Measurements from ENCODE around the gene OR6S1.

OR6S1 gene, protein sequence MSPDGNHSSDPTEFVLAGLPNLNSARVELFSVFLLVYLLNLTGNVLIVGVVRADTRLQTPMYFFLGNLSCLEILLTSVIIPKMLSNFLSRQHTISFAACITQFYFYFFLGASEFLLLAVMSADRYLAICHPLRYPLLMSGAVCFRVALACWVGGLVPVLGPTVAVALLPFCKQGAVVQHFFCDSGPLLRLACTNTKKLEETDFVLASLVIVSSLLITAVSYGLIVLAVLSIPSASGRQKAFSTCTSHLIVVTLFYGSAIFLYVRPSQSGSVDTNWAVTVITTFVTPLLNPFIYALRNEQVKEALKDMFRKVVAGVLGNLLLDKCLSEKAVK

DNA sequence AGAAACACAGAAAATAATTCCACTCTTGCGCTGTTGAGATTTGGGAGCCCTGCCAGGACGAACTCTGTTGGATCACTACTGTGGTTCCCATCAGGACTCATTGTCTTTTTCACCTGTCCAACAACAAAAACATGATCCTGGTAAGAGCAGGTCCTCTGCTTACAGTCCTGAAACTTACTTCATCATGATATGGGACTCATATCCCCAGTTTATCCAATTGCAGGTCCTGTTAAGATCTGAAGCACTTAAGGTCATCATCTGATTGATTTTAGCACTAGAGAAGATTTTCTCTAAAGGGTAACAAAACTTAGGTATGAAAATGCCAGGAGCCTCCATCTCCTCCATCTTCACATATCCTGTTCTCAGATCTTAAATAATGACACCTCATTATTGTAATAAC, at the start of gene OR6S1:
TSS of gene OR6S1 (minus strand) at position 101 of the 400 bp plus-strand sequence. CDS start at position 101, 0 bp downstream.
- DNase-seq = no peak

DNA sequence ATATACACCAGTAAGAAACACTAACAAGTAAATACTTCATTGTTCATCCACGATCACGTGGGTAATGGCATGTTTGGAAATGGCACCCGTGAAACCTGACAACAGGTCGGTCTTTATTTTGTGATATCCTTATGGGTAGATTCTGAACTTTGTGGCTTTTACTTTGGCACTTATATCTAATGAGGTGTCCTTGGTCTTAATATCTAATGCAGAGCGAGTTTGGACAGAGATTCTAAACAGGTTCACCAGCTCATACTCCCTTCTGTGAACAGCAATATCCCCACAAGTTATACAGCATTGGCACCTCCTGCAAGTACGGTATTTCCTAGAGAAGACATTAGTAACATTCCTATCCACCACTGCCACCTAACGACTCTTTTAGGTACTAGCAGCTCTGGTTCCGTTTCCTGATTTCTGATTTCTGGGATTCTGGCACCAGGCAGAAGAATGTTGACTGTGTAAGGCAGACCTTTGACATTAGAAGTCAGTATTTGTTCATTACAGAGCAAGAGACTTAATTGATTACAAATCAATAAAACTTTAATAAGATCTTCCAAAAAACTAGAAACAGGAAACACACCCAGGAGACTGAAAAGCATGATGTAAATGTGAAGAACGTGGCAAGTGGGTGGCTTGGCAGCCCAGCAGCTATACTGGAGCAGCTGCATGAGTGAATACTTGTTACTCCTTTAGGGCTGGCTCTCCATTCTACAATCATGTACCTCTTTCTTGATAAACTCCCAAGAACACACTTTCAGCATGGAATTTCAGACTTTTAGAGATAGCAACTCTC, 49.6 kb upstream of the OR6S1 start:
- DNase-seq = peak; percentile 16 to 23

DNA sequence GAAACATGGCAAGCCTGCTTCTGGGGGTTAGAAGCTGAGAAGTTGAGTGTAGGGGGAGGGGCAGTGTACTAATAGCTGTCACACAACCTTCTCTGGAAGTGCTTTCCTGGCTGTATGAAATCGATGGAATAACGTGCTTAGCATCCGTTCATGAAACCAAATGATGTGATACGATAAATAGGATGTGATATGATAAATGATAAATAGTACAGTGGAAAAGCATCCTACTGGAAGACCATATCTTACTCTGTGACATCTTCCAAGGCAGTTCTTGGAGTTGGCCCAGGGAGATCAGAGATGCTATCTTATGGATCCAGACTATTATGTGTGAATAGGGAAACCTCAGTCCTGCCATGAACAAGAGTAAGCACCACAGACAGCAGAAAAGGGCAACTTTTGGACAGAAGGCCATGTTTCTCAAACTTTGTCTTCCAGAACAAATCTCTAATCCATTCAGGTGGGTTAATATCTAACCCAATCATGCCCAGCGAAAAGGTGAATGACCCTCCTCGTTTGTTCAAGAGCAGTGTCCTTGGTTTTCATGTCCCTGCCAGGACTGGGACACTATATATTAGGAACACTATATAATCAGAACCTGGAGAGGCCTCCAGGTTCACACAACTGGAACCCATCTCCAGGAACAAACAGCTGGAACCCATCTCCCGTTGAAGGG, 46.8 kb upstream of the OR6S1 start, which contains the start of gene ANG:
TSS of gene ANG (plus strand) at position 598 of the 673 bp plus-strand sequence. CDS start 4,801 bp downstream, outside the sequence.
- DNase-seq = no peak

GRCh38 chr14:20687362-20688166, 46.1 kb upstream of the OR6S1 start:
- DNase-seq = no peak

- no peak for DNase-seq
Measured at GRCh38 chr14:20686386-20687143, 45.1 kb upstream of the OR6S1 start.

DNA sequence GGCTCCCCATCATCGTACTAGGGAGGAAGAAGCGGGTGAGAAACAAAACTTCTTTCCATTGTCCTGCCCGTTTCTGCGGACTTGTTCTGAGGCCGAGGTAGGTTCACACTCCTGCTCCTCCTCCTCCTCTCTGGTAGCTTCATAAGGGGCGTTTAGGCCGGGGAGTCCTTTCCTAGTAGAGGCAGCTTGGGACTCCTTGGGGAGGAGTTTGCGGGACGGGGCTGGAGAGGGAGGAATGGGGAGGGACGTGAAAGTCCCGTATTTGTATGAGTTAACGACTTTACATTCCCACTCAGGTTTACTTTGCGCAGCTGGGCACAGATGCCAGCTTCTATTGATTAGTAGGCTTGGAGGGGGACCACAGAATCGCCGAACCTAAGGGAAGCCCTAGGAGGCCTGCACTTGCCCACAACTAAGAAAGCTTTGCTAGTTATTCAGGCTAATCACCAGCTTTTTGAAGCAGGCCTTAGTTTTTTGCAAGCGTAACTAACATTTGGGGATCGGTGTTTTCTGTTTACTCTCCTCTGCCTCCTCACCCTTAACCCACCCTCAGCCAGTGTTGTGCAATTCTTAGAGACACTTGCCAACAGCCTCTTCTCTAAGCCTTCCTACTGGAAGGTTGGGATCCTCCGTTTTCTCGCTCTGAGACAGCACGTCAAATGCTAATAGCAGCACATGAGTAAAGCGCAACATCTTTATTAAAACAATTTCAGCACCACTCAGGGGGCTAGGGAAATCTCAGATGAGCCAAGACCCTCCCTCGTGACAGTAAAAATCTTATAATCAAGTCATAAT, 43.4 kb upstream of the OR6S1 start:
- no peak for DNase-seq

DNA sequence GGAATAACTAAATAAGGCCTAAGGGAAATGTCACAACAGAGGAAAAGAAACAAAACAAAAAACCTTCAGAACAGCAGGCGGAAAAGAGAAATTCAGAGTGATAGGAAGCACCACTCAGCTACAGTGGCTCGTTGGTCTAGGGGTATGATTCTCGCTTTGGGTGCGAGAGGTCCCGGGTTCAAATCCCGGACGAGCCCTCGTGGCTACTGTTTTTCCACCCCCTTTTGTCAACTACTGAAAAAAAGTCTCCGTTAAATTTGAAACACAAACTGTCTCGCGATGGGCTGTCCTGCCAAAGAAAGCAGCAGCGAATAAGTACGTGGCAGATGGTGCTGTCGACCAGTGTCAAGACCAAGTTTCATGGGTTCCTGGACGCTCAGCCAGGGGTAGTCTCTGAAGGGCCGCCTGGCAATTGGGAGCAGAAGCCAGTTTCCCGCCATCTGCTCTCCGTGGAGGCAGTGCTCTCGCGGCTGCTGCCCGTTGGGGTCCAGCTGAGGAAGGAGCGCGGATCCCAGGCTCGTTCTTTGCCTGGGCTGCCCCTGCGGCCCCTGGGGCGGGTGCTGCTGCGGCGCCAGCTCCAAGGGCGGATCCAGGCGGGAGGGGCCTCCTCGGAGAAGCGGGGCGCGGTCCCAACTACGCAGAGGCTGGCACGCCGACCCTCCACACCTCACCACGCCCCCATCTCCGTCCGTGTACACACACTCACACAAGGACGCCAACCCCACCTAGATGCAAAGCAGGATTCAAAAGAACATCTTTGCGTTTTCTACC, 42.6 kb upstream of the OR6S1 start, which contains the start of gene RNASE4:
TSS of gene RNASE4 (plus strand) at position 670 of the 771 bp plus-strand sequence. CDS start 14,812 bp downstream, outside the sequence.
- no peak for DNase-seq

- DNase-seq = peak in 1 of 2 experiments; percentile 38
Measured at GRCh38 chr14:20683125-20683890, 41.8 kb upstream of the OR6S1 start.

GRCh38 chr14:20682435-20683124, 41.1 kb upstream of the OR6S1 start:
- peak; percentile 41 to 47 for DNase-seq

- no peak for DNase-seq
Measured at GRCh38 chr14:20682127-20682434, 40.6 kb upstream of the OR6S1 start.

DNA sequence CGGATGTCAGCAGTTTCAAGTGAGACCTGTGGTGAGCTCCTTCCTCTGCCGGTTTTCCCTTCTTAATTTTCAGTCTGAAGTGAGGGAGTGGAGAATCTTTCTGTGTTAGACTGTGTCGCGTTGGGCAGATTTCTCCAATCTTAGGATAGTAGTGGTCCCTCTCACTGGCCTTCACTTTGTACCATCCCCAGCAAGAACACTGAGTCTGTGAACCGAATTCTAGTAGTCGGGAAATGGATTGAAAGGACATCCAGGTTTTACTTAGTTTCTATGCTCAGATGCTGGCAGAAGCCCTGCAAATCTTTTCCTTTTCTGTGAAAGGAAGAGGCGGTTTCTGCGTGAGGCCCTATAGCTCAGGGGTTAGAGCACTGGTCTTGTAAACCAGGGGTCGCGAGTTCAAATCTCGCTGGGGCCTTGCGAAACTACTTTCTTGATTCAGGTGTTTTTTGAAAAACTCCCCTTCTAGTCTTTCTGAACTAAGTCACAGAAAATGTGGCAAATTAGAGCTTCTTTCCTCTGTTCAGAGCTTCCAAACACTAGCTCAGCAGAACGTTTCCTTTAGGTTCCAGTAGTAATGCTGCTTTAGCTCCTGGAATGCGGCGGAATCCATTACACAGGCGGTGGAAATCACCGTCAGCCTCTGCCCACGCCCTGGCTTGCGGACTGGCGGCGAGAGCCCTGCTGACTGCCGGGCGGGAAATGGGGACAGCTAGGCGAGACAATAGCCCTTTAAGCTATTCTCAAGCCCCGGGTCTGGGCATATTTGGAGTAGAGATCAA, 40.0 kb upstream of the OR6S1 start:
- DNase-seq = peak; percentile 24 to 64

DNA sequence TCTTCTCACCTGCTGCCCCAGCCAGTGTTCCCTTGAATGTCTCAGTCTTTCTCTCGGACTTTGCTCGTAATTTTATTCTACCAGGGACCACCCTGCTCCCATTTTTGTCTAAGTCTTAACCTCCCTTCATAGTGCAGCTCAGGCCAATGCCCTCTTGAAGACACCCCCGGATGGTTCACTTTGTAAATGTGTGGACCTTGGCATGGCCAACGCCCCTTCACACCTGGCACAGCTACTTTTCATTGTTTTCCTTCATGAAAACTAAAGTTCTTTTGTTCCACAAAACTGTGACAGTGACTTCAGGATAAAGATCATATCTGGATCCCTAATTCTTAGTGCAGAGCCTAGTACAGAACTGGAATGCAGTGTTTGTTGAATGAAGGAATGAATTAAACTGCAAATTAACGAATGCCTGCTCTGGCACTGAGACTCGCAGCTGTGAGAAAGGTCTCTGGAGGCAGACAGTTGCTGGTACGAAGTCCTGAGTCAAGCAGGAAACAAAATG, 39.4 kb upstream of the OR6S1 start:
- no peak for DNase-seq

- DNase-seq = no peak
Measured at GRCh38 chr14:20680363-20680762, 38.9 kb upstream of the OR6S1 start.

GRCh38 chr14:20679907-20680306, 38.4 kb upstream of the OR6S1 start:
- DNase-seq = no peak

DNA sequence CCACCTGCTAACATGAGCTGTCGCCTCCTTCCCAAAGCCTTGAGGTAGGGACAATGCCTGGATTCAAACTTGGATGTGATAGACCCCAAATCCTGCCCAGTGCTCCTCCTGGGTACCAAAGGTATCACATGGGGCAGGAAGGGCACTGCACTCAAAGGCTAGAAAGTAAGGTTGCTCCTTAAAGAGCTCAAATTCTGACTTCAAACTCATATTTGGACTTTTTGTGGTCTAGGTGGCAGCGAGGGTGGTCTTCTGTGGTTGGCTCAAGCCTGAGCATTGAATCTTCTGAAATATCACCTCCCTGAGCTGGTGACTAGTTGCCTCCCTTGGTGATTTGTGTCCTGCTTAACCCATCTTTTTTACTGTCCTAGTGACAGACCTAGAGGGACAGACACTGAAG, 34.6 kb upstream of the OR6S1 start:
- DNase-seq = no peak

DNA sequence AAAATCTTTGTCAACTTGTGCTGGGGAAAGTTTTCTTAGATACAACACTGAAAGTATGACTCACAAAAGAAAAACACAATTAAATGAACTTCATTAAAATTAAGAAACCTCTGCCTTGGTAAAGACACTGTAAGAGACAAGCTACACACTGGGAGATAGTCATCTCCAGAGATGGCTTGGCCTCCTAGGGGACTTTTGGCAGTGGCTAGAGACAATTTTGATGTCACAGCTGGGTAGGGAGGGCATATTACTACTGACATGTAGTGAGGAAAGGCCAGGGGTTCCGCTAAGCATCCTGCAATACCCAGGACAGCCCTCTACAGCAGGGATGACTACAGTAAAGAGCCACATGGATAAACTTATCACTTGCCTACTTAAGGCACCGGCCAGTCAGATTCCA, 34.2 kb upstream of the OR6S1 start:
- no peak for DNase-seq

DNA sequence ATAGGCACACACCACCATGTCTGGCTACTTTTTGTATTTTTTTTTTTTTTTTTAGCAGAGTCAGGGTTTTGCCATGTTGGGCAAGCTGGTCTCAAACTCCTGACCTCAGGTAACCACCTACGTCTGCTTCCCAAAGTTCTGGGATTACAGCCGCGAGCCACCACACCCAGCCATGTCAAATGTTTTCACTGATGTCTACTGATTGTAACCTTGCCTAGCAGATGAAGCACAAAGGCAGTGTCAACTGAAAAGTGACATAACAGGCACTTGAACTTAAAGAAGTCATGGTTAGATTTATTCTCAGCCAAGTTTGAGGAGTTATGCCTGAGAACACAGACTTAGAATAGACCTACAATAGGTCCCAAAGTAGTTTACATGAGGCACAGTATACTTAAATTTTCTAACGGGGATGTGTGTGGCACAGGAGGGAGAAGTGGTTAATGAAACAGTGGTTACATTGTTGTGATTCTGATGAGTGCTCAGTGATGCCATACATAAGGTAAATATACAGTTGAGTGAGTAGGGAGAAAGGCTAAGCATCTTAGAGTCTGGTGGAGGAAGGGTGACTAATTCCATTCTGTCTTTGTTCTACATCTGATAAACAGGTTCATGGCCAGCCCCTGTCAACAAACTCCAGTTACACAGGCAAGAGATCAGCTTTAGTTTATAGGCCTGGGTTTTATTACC, 30.2 kb upstream of the OR6S1 start:
- DNase-seq = no peak

All from NCI-H187 (cell line).